Measurements from ENCODE around the gene RAP1GAP.

RAP1GAP gene

GRCh38 chr1:21572735-21573277 lies 96.4 kb downstream of the RAP1GAP start:
- H3K4me1 ChIP-seq (ENCODE audit: control insufficient read depth in 1 of 2, insufficient read depth in 1 of 2, low read depth in 1 of 2, low read length in 1 of 2) = peaks cover 24 to 25% of the 10 kb centered on the region in 2 experiments
- peaks cover 45% of the 10 kb centered on the region for H3K36me3 ChIP-seq
- H3K9me3 ChIP-seq = no peaks in the 10 kb centered on the region
- no peak overlapping the region for H3K4me3 ChIP-seq (ENCODE audit: low read depth in 1 of 2, low read length in 1 of 2)
- TF ChIP-seq CTCF (IDR thresholded peaks at IDR 0.05) = no peak
- H3K27ac ChIP-seq = no peak overlapping the region
- no peaks in the 10 kb centered on the region for H3K27me3 ChIP-seq

- H3K27ac ChIP-seq = peak overlapping the region; percentile 39
These were observed 96.9 kb downstream of the RAP1GAP start for GRCh38 chr1:21572221-21572620.

GRCh38 chr1:21570885-21571284 lies 98.3 kb downstream of the RAP1GAP start:
- H3K36me3 ChIP-seq = peaks cover 46% of the 10 kb centered on the region
- TF ChIP-seq CTCF (IDR thresholded peaks at IDR 0.05) = no peak
- H3K27me3 ChIP-seq = no peaks in the 10 kb centered on the region
- no peak overlapping the region for H3K4me3 ChIP-seq (ENCODE audit: low read depth in 1 of 2, low read length in 1 of 2)
- peaks cover 24 to 25% of the 10 kb centered on the region in 2 experiments for H3K4me1 ChIP-seq (ENCODE audit: control insufficient read depth in 1 of 2, insufficient read depth in 1 of 2, low read depth in 1 of 2, low read length in 1 of 2)
- no peak overlapping the region for H3K27ac ChIP-seq
- H3K9me3 ChIP-seq = no peaks in the 10 kb centered on the region

More at GRCh38 chr1:21572221-21572620, 96.9 kb downstream of the RAP1GAP start:
- Histone ChIP-seq H3K9me3 (no peaks in the 10 kb centered on the region), H3K36me3 (peaks cover 46% of the 10 kb centered on the region), H3K4me1 (ENCODE audit: control insufficient read depth in 1 of 2, insufficient read depth in 1 of 2, low read depth in 1 of 2, low read length in 1 of 2) (peaks cover 24 to 25% of the 10 kb centered on the region in 2 experiments), H3K4me3 (ENCODE audit: low read depth in 1 of 2, low read length in 1 of 2) (no peak overlapping the region), H3K27me3 (no peaks in the 10 kb centered on the region)
- no peak for TF ChIP-seq CTCF (IDR thresholded peaks at IDR 0.05)

- Histone ChIP-seq H3K4me3 (ENCODE audit: low read depth in 1 of 2, low read length in 1 of 2) (no peak overlapping the region), H3K27me3 (no peaks in the 10 kb centered on the region), H3K4me1 (ENCODE audit: control insufficient read depth in 1 of 2, insufficient read depth in 1 of 2, low read depth in 1 of 2, low read length in 1 of 2) (peaks cover 24 to 25% of the 10 kb centered on the region in 2 experiments), H3K36me3 (peaks cover 49% of the 10 kb centered on the region), H3K9me3 (no peaks in the 10 kb centered on the region), H3K27ac (no peak overlapping the region)
- TF ChIP-seq CTCF (IDR thresholded peaks at IDR 0.05) = no peak
These were observed 98.7 kb downstream of the RAP1GAP start for GRCh38 chr1:21570528-21570875.

GRCh38 chr1:21569820-21570527 lies 99.2 kb downstream of the RAP1GAP start:
- Histone ChIP-seq H3K4me3 (ENCODE audit: low read depth in 1 of 2, low read length in 1 of 2) (no peak overlapping the region), H3K4me1 (ENCODE audit: control insufficient read depth in 1 of 2, insufficient read depth in 1 of 2, low read depth in 1 of 2, low read length in 1 of 2) (peaks cover 22 to 24% of the 10 kb centered on the region in 2 experiments), H3K36me3 (peaks cover 55% of the 10 kb centered on the region), H3K27me3 (no peaks in the 10 kb centered on the region), H3K27ac (no peak overlapping the region), H3K9me3 (no peaks in the 10 kb centered on the region)
- TF ChIP-seq CTCF (IDR thresholded peaks at IDR 0.05) = no peak

All from neutrophil (primary cell).